ENCODE results near the gene H1-8.

GRCh38 chr3:129555616-129556357, 12.8 kb downstream of the H1-8 start:
- TF ChIP-seq CTCF (conservative IDR thresholded peaks at IDR 0.05) (no peak), EZH2 (IDR thresholded peaks at IDR 0.05; ENCODE audit: low read depth) (no peak)
